ENCODE measurements around the gene RPL39L. TPM values are rescaled to one million over a fixed set of nuclear protein-coding genes. Genes with fewer than 3 reads are reported as not detected.

Gene RPL39L
- total RNA-seq, 4 donors from 2014 or later: 2.4 to 18.6 (median 12.4) TPM

DNA sequence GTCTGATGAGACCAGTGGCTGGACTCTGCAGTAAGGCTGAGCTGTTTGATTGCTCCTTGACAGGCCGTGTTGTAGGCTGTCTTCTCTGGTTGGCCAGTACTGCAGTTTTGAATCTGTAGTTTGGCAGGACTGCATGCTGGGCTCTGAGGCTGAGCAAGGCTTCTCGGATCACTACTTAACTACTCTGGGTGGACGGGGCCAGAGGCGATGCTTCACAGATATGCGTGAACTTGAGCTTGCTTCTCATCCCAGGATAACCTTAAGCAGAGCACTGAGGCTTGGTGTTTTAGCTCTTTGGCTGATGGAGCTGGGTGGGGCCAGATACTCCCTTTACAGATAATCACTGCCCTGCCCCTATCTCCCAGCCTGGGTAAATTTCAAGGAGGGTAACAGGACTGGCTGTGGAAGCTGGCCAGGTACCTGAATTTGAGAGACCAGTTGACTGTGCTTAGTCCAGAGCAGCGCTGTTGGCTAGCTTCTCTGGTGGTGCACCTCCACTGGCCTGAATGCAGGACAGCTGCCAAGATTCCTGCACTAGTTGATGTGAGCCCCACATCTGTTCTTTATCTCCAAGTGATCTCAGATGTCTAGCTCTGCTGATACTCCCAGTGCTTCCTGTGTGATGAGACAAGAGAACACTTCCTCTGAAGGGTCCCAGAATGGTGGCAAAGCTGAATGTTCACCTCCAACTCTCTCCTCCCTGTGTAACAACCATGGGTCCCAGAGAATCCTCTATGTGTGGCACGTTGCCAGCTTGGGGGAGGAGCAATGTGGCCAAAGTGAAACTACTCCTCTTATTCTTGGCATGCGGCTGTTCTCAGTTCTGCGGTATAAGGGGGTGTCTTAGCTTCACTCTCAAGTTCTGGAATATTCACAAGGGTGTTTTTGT lies 37.9 kb downstream of the RPL39L start:
- Histone ChIP-seq H3K36me3 (no peaks in the 10 kb centered on the region), H3K27me3 (no peaks in the 10 kb centered on the region), H3K4me1 (peaks cover 0 to 14% (median 4%) of the 10 kb centered on the region in 3 donors), H3K27ac (peak overlapping the region in 3 of 4 donors; percentile 46 to 68 (median 66)), H3K4me3 (peak overlapping the region in 3 of 4 donors; percentile 5 to 56 (median 31)), H3K9me3 (no peaks in the 10 kb centered on the region)
- 46 to 52% methylated on average over 9 of the region's 9 CpGs for WGBS, 2 donors
- intact Hi-C loops (cut with DNase I): no loop called here
- no peak for DNase-seq
- TF ChIP-seq POLR2A (IDR thresholded peaks at IDR 0.05): no peak
- TF ChIP-seq, protein P1, sequence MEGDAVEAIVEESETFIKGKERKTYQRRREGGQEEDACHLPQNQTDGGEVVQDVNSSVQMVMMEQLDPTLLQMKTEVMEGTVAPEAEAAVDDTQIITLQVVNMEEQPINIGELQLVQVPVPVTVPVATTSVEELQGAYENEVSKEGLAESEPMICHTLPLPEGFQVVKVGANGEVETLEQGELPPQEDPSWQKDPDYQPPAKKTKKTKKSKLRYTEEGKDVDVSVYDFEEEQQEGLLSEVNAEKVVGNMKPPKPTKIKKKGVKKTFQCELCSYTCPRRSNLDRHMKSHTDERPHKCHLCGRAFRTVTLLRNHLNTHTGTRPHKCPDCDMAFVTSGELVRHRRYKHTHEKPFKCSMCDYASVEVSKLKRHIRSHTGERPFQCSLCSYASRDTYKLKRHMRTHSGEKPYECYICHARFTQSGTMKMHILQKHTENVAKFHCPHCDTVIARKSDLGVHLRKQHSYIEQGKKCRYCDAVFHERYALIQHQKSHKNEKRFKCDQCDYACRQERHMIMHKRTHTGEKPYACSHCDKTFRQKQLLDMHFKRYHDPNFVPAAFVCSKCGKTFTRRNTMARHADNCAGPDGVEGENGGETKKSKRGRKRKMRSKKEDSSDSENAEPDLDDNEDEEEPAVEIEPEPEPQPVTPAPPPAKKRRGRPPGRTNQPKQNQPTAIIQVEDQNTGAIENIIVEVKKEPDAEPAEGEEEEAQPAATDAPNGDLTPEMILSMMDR (IDR thresholded peaks at IDR 0.05): no peak

DNA sequence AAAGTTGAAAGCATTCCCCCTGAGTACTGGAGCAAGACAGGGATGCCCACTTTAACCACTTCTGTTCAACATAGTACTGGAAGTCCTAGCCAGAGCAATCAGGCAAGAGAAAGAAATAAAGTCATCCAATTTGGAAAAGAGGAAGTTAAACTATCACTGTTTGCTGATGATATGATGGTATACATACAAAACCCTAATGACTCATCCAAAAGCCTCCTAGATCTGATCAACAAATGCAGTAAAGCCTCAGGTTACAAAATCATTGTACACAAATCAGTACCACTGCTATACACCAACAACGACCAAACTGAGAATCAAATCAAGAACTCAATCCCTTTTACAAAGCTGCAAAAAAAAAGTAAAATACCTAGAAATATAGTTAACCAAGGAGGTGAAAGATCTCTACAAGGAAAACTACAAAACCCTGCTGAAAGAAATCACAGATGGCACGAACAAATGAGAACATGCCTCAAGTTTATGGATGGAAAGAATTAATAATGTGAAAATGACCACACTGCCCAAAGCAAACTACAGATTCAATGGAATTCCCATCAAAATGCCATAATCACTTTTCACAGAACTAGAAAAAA lies 40.3 kb downstream of the RPL39L start:
- Histone ChIP-seq H3K27ac (no peak overlapping the region), H3K36me3 (no peaks in the 10 kb centered on the region), H3K4me1 (peaks cover 0 to 14% (median 4%) of the 10 kb centered on the region in 3 donors), H3K27me3 (no peaks in the 10 kb centered on the region), H3K4me3 (no peak overlapping the region), H3K9me3 (no peaks in the 10 kb centered on the region)
- WGBS, 2 donors: 80 to 88% methylated on average over 2 of the region's 2 CpGs
- intact Hi-C loops (cut with DNase I): no loop called here
- no peak for TF ChIP-seq POLR2A (IDR thresholded peaks at IDR 0.05)
- TF ChIP-seq, protein P1 (IDR thresholded peaks at IDR 0.05): no peak
- no peak for DNase-seq

DNA sequence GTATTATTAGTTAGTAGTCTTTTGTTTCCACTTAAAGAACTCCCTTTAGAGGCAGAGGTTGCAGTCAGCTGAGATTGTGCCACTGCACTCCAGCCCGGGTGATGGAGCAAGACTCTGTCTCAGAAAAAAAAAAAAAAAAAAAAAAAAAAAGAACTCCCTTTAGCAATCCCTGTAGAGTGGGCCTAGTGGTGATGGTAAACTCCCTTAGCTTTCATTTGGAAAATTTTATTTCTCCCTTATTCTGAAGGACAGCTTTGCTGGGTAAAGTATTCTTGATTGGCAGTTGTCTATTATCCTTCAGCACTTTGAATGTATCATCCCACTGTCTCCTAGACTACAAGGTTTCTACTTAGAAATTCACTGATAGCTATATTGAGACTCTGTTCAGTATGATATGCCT lies 46.0 kb downstream of the RPL39L start:
- WGBS, 2 donors: 75 to 78% methylated on average over 1 of the region's 1 CpG
- Histone ChIP-seq H3K27ac (no peak overlapping the region), H3K4me1 (no peaks in the 10 kb centered on the region), H3K9me3 (peaks cover 0 to 2% (median 0%) of the 10 kb centered on the region in 3 donors), H3K4me3 (no peak overlapping the region), H3K36me3 (no peaks in the 10 kb centered on the region), H3K27me3 (no peaks in the 10 kb centered on the region)
- intact Hi-C loops (cut with DNase I): no loop called here
- DNase-seq: no peak
- no peak for TF ChIP-seq POLR2A (IDR thresholded peaks at IDR 0.05)
- TF ChIP-seq, protein P1 (IDR thresholded peaks at IDR 0.05): no peak

DNA sequence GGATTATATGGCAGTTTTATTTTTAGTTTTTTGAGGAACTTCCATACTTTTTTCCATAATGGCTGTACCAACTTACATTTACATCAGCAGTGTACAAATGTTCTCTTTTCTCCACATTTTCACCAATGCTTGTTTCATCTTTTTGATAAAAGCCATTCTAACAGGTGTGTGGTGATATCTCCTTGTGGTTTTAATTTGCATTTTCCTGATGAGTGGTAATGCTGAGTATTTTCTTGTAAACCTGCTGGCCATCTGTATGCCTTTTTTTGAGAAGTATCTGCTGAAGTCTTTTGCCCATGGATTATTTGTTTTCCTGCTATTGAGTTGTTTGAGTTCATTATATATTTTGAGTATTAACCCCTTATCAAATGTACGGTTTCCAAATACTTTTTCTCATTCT lies 50.6 kb downstream of the RPL39L start:
- DNase-seq: no peak
- H3K4me1 ChIP-seq: peaks cover 0 to 11% (median 0%) of the 10 kb centered on the region in 3 donors
- H3K4me3 ChIP-seq: no peak overlapping the region
- no peak overlapping the region for H3K27ac ChIP-seq
- 31 to 77% methylated on average over 1 of the region's 1 CpG for WGBS, 2 donors
- no peaks in the 10 kb centered on the region for H3K36me3 ChIP-seq
- no peak for TF ChIP-seq POLR2A (IDR thresholded peaks at IDR 0.05)
- TF ChIP-seq, protein P1 (IDR thresholded peaks at IDR 0.05): no peak
- peaks cover 0 to 16% (median 5%) of the 10 kb centered on the region in 3 donors for H3K9me3 ChIP-seq
- intact Hi-C loops (cut with DNase I): no loop called here
- H3K27me3 ChIP-seq: no peaks in the 10 kb centered on the region

DNA sequence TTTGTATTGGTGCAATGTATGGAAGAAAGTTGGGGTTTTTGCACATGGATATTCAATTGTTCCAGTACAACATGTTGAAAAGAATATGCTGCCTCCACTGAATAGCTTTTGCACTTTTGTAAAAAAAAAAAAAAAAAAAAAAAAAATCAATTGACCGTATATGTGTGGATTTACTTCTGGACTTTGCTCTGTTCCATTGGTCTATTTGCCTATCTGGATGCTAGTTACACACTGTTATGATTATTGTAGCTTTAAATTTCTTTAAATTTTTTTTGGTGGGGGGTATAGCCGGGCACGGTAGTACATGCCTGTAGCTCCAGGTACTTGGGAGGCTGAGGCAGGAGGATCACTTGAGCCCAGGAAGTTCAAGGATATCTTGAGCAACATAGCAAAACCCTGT lies 52.5 kb downstream of the RPL39L start:
- no peak for TF ChIP-seq POLR2A (IDR thresholded peaks at IDR 0.05)
- TF ChIP-seq, protein P1 (IDR thresholded peaks at IDR 0.05): no peak
- 93 to 100% methylated on average over 3 of the region's 3 CpGs for WGBS, 2 donors
- intact Hi-C loops (cut with DNase I): no loop called here

More for the DNA sequence above, 52.5 kb downstream of the RPL39L start:
- no peak for DNase-seq
- Histone ChIP-seq H3K4me1 (peaks cover 0 to 11% (median 0%) of the 10 kb centered on the region in 3 donors), H3K27ac (no peak overlapping the region), H3K4me3 (no peak overlapping the region), H3K36me3 (no peaks in the 10 kb centered on the region), H3K27me3 (no peaks in the 10 kb centered on the region), H3K9me3 (peaks cover 0 to 16% (median 5%) of the 10 kb centered on the region in 3 donors)
